ENCODE data around the gene TSPAN5.

Gene TSPAN5

DNA sequence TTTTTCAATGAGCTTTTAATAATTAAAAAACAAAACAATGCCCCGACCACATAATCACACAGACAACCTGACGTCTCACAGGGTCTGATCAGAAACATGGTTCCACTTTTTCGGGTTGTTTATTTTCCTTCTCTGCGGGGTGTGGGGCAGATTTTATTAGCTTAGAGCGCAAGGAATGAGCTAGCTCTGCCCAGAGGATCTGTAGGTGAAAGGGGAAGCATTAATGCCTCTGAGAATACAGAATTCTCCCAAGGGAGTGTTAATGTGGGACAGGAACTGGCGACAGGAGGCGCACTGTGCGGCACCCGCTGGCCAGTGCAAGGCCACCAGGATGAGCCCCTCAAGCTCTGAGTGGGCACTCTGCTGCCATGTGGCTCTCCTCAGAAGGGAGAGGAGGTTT is 181.5 kb downstream of the TSPAN5 start:
- H3K9ac ChIP-seq (ENCODE audit: low read depth, low read length, poor library complexity, severe bottlenecking) = no peak overlapping the region
- H3K4me2 ChIP-seq (ENCODE audit: low read depth, low read length, poor library complexity, severe bottlenecking) = no peak overlapping the region
- TF ChIP-seq, protein P1, sequence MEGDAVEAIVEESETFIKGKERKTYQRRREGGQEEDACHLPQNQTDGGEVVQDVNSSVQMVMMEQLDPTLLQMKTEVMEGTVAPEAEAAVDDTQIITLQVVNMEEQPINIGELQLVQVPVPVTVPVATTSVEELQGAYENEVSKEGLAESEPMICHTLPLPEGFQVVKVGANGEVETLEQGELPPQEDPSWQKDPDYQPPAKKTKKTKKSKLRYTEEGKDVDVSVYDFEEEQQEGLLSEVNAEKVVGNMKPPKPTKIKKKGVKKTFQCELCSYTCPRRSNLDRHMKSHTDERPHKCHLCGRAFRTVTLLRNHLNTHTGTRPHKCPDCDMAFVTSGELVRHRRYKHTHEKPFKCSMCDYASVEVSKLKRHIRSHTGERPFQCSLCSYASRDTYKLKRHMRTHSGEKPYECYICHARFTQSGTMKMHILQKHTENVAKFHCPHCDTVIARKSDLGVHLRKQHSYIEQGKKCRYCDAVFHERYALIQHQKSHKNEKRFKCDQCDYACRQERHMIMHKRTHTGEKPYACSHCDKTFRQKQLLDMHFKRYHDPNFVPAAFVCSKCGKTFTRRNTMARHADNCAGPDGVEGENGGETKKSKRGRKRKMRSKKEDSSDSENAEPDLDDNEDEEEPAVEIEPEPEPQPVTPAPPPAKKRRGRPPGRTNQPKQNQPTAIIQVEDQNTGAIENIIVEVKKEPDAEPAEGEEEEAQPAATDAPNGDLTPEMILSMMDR (conservative IDR thresholded peaks at IDR 0.05; ENCODE audit: low read length) = no peak
- no peak for TF ChIP-seq EZH2phosphoT487 (IDR thresholded peaks at IDR 0.05; ENCODE audit: borderline replicate concordance)
- H4K20me1 ChIP-seq (ENCODE audit: insufficient read depth, low read length, poor library complexity, severe bottlenecking) = no peaks in the 10 kb centered on the region
- H3K36me3 ChIP-seq (ENCODE audit: insufficient read depth, low read length) = peaks cover 17% of the 10 kb centered on the region; the same call in 1 of the 2 replicates
- H3K27me3 ChIP-seq (ENCODE audit: insufficient read depth, low read length, poor library complexity, severe bottlenecking) = no peaks in the 10 kb centered on the region
- no peaks in the 10 kb centered on the region for H3K9me3 ChIP-seq (ENCODE audit: insufficient read depth, low read depth, low read length)
- no peaks in the 10 kb centered on the region for H3F3A ChIP-seq (ENCODE audit: low read depth)
- no peak overlapping the region for H2AFZ ChIP-seq (ENCODE audit: low read length)
- H3K4me1 ChIP-seq (ENCODE audit: insufficient read depth, low read length, poor library complexity, severe bottlenecking) = no peaks in the 10 kb centered on the region
- H3K4me3 ChIP-seq (ENCODE audit: low read length, poor library complexity, severe bottlenecking) = no peak overlapping the region
- no peaks in the 10 kb centered on the region for H3K9me2 ChIP-seq (replicated peaks; ENCODE audit: low read depth, low read length)
- H3K79me2 ChIP-seq (ENCODE audit: insufficient read depth, low read length) = no peaks in the 10 kb centered on the region

DNA sequence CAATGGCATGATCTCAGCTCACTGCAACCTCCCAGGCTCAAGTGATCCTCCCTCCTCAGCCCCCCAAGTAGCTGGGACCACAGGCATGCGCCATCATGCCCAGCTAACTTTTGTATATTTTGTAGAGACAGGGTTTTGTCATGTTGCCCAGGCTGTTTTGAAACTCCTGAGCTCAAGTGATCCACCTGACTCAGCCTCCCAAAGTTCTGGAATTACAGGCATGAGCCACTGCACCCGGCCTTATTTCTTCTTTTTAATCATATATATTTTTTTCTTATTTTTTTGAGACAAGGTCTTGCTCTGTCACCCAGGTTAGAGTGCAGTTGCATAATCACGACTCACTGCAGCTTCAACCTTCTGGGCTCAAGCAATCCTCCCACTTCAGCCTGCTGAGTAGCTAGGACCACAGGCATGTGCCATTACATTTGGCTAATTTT is 184.0 kb downstream of the TSPAN5 start:
- Histone ChIP-seq H2AFZ (ENCODE audit: low read length) (no peak overlapping the region), H3K36me3 (ENCODE audit: insufficient read depth, low read length) (peaks cover 23% of the 10 kb centered on the region; the same call in 1 of the 2 replicates), H4K20me1 (ENCODE audit: insufficient read depth, low read length, poor library complexity, severe bottlenecking) (no peaks in the 10 kb centered on the region), H3F3A (ENCODE audit: low read depth) (no peaks in the 10 kb centered on the region), H3K27me3 (ENCODE audit: insufficient read depth, low read length, poor library complexity, severe bottlenecking) (no peaks in the 10 kb centered on the region), H3K9me3 (ENCODE audit: insufficient read depth, low read depth, low read length) (no peaks in the 10 kb centered on the region), H3K9me2 (replicated peaks; ENCODE audit: low read depth, low read length) (no peaks in the 10 kb centered on the region), H3K9ac (ENCODE audit: low read depth, low read length, poor library complexity, severe bottlenecking) (no peak overlapping the region), H3K4me2 (ENCODE audit: low read depth, low read length, poor library complexity, severe bottlenecking) (no peak overlapping the region), H3K4me3 (ENCODE audit: low read length, poor library complexity, severe bottlenecking) (no peak overlapping the region), H3K79me2 (ENCODE audit: insufficient read depth, low read length) (no peaks in the 10 kb centered on the region), H3K4me1 (ENCODE audit: insufficient read depth, low read length, poor library complexity, severe bottlenecking) (peaks cover 9% of the 10 kb centered on the region)
- TF ChIP-seq EZH2phosphoT487 (IDR thresholded peaks at IDR 0.05; ENCODE audit: borderline replicate concordance) = no peak
- TF ChIP-seq, protein P1 (conservative IDR thresholded peaks at IDR 0.05; ENCODE audit: low read length) = no peak

DNA sequence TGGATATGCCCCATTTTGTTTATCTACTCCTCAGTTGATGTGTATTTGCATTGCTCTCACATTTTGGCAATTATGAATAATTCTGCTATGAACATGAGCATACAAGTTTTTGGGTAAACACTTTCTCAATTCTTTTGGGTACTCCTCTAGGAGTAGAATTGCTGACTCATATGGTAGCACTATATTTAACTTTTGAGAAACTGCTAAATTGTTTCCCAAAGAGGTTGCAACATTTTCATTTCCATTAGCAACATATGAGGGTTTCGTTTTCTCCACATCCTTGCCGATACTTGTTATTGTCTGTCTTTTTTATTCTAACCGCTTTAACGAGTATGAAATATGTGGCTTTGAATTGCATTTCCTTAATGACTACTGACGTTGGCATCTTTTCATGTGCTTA is 185.4 kb downstream of the TSPAN5 start:
- H3K27me3 ChIP-seq (ENCODE audit: insufficient read depth, low read length, poor library complexity, severe bottlenecking) = no peaks in the 10 kb centered on the region
- no peaks in the 10 kb centered on the region for H3F3A ChIP-seq (ENCODE audit: low read depth)
- no peaks in the 10 kb centered on the region for H3K9me2 ChIP-seq (replicated peaks; ENCODE audit: low read depth, low read length)
- H3K4me2 ChIP-seq (ENCODE audit: low read depth, low read length, poor library complexity, severe bottlenecking) = no peak overlapping the region
- H4K20me1 ChIP-seq (ENCODE audit: insufficient read depth, low read length, poor library complexity, severe bottlenecking) = no peaks in the 10 kb centered on the region
- H3K4me1 ChIP-seq (ENCODE audit: insufficient read depth, low read length, poor library complexity, severe bottlenecking) = peaks cover 9% of the 10 kb centered on the region
- no peak overlapping the region for H3K4me3 ChIP-seq (ENCODE audit: low read length, poor library complexity, severe bottlenecking)
- H3K9ac ChIP-seq (ENCODE audit: low read depth, low read length, poor library complexity, severe bottlenecking) = no peak overlapping the region
- peaks cover 18% of the 10 kb centered on the region; the same call in 1 of the 2 replicates for H3K36me3 ChIP-seq (ENCODE audit: insufficient read depth, low read length)
- TF ChIP-seq EZH2phosphoT487 (IDR thresholded peaks at IDR 0.05; ENCODE audit: borderline replicate concordance) = no peak
- TF ChIP-seq, protein P1 (conservative IDR thresholded peaks at IDR 0.05; ENCODE audit: low read length) = no peak
- no peaks in the 10 kb centered on the region for H3K9me3 ChIP-seq (ENCODE audit: insufficient read depth, low read depth, low read length)
- H2AFZ ChIP-seq (ENCODE audit: low read length) = no peak overlapping the region
- H3K79me2 ChIP-seq (ENCODE audit: insufficient read depth, low read length) = no peaks in the 10 kb centered on the region
